HepG2 (cell line): ENCODE measurements around the gene DRAP1. TPM values are rescaled to one million over a fixed set of nuclear protein-coding genes. Genes with fewer than 3 reads are reported as not detected.

Source experiments
- ATF7 ChIP-seq, 2 experiments: fragments of 450-650 bp in 1 of 2; sonication (generic) in 1 of 2; formaldehyde crosslinking in 1 of 2; IDR thresholded peaks; 2 replicates each; pipeline versions ENCODE4 v1.4.0 to v1.6.1; 2016 to 2020; ENCODE audit warnings: antibody characterized with exemption in 1 of 2, mild to moderate bottlenecking in 1 of 2, missing genetic modification reagents in 1 of 2
- CCDC6 ChIP-seq: sonication (generic); formaldehyde crosslinking; IDR thresholded peaks from 2 replicates; pipeline ENCODE4 v1.8.1; 2022; ENCODE audit warnings: mild to moderate bottlenecking, missing genetic modification reagents, moderate library complexity
- EZH2 ChIP-seq: conservative IDR thresholded peaks from 2 replicates; pipeline ENCODE4 v1.6.1; 2012; ENCODE audit warnings: mild to moderate bottlenecking, low read depth, low read length, moderate library complexity
- HMG20A ChIP-seq: IDR thresholded peaks from 2 replicates; pipeline ENCODE4 v1.6.1; 2016; ENCODE audit warnings: borderline replicate concordance
- HOXD1 ChIP-seq: sonication (generic); formaldehyde crosslinking; IDR thresholded peaks from 2 replicates; pipeline ENCODE4 v1.5.0; 2020; ENCODE audit warnings: missing genetic modification reagents
- ISL2 ChIP-seq: sonication (generic); formaldehyde crosslinking; IDR thresholded peaks from 2 replicates; pipeline ENCODE4 v1.5.0; 2020; ENCODE audit warnings: missing genetic modification reagents
- KLF11 ChIP-seq: IDR thresholded peaks from 2 replicates; pipeline ENCODE4 v1.6.1; 2016; ENCODE audit warnings: missing compliant biosample characterization
- LRRFIP1 ChIP-seq: sonication (generic); formaldehyde crosslinking; conservative IDR thresholded peaks from 2 replicates; pipeline ENCODE4 v1.4.0; 2020; ENCODE audit warnings: missing genetic modification reagents
- MNT ChIP-seq: fragments of 450-650 bp; IDR thresholded peaks from 2 replicates; pipeline ENCODE4 v1.6.1; 2016
- PHF21A ChIP-seq: sonication (generic); formaldehyde crosslinking; IDR thresholded peaks from 2 replicates; pipeline ENCODE4 v1.5.0; 2020; ENCODE audit warnings: mild to moderate bottlenecking, missing genetic modification reagents
- PLRG1 ChIP-seq: fragments of 450-650 bp; conservative IDR thresholded peaks from 2 replicates; pipeline ENCODE4 v1.6.1; 2016
- SAFB2 ChIP-seq: sonication (generic); formaldehyde crosslinking; IDR thresholded peaks from 2 replicates; pipeline ENCODE4 v1.5.1; 2020; ENCODE audit warnings: missing genetic modification reagents, low read depth, mild to moderate bottlenecking, borderline replicate concordance
- SETDB1 ChIP-seq: sonication (generic); formaldehyde crosslinking; IDR thresholded peaks from 2 replicates; pipeline ENCODE4 v1.5.1; 2020; ENCODE audit warnings: missing genetic modification reagents, mild to moderate bottlenecking, borderline replicate concordance
- SKIL ChIP-seq: sonication (generic); formaldehyde crosslinking; IDR thresholded peaks from 2 replicates; pipeline ENCODE4 v1.8.0; 2022; ENCODE audit warnings: missing genetic modification reagents, mild to moderate bottlenecking, moderate library complexity, borderline replicate concordance
- TIGD3 ChIP-seq: sonication (generic); formaldehyde crosslinking; IDR thresholded peaks from 2 replicates; pipeline ENCODE4 v1.5.1; 2020; ENCODE audit warnings: mild to moderate bottlenecking, missing genetic modification reagents, borderline replicate concordance
- TOE1 ChIP-seq: sonication (generic); formaldehyde crosslinking; IDR thresholded peaks from 2 replicates; pipeline ENCODE4 v1.4.0; 2020; ENCODE audit warnings: mild to moderate bottlenecking, missing genetic modification reagents
- TOPORS ChIP-seq: sonication (generic); formaldehyde crosslinking; IDR thresholded peaks from 2 replicates; pipeline ENCODE4 v1.8.0; 2023; ENCODE audit warnings: mild to moderate bottlenecking, missing genetic modification reagents
- ZNF280B ChIP-seq: sonication (generic); formaldehyde crosslinking; IDR thresholded peaks from 2 replicates; pipeline ENCODE4 v1.5.0; 2020; ENCODE audit warnings: missing genetic modification reagents, mild to moderate bottlenecking, borderline replicate concordance
- ZNF75D ChIP-seq: sonication (generic); formaldehyde crosslinking; IDR thresholded peaks from 2 replicates; pipeline ENCODE4 v1.8.1; 2023; ENCODE audit warnings: missing genetic modification reagents, mild to moderate bottlenecking, borderline replicate concordance
- polyA plus RNA-seq, 8 experiments: library from polyadenylated mRNA; depleted of rRNA in 3 of 8; stranded (reverse) in 7 of 8; unstranded in 1 of 8; fragments of >200 nt; fragmentation: Illumina TruSeq in 4 of 8; extraction: Trizol in 4 of 8; gene quantifications; 2 replicates each; pipeline versions ENCODE4 v1.2.1 to v1.2.3, GENCODE V29; 2011 to 2016; ENCODE audit warnings: low read depth in 4 of 8, missing spikeins in 1 of 8, mixed read lengths in 1 of 8; ENCODE audit not compliant: insufficient read depth in 1 of 8
- total RNA-seq, 5 experiments: library from RNA; depleted of rRNA; stranded (reverse); fragments of >200 nt; fragmentation: Illumina TruSeq; extraction: Trizol; gene quantifications; 2 replicates each; pipeline ENCODE4 v1.2.3, GENCODE V29; 2016; ENCODE audit warnings: low read depth in 1 of 5

DRAP1 gene
- total and polyA plus RNA-seq, 2 of the 13 experiments (the other 11 are each of a cell fraction or from before 2014, with no cell fraction given), result 46.8 to 52.3 TPM

- TF ChIP-seq ZNF75D (CRISPR knock-in tag), result no peak
- no peak for TF ChIP-seq ATF7 (IDR thresholded peaks at IDR 0.05)
- TF ChIP-seq ATF7 (CRISPR knock-in tag; IDR thresholded peaks at IDR 0.05), result no peak; the same call in 1 of the 2 replicates
- TF ChIP-seq MNT, result no peak
- no peak for TF ChIP-seq TOE1
- no peak for TF ChIP-seq CCDC6 (CRISPR knock-in tag)
- TF ChIP-seq TIGD3 (CRISPR knock-in tag), result no peak
- TF ChIP-seq KLF11, result no peak
- peak; percentile 80 for TF ChIP-seq PHF21A (CRISPR knock-in tag)
- TF ChIP-seq EZH2, result no peak
- TF ChIP-seq SAFB2 (CRISPR knock-in tag), result no peak
- TF ChIP-seq ISL2, result 0 out of 2 replicates have a peak, but pooled peaks have one; percentile 21
- no peak; the same call in 1 of the 2 replicates for TF ChIP-seq HOXD1
- no peak for TF ChIP-seq LRRFIP1 (CRISPR knock-in tag)
- TF ChIP-seq TOPORS, result no peak
- TF ChIP-seq SKIL (CRISPR knock-in tag), result 0 out of 2 replicates have a peak, but pooled peaks have one; percentile 35
- no peak for TF ChIP-seq HMG20A (CRISPR knock-in tag)
- no peak; the same call in 1 of the 2 replicates for TF ChIP-seq ZNF280B (CRISPR knock-in tag)
- TF ChIP-seq SETDB1 (CRISPR knock-in tag), result no peak
- no peak for TF ChIP-seq PLRG1
These were observed 27.7 kb upstream of the DRAP1 start (continued) for GRCh38 chr11:65891219-65892136.
